Head of caudate nucleus (tissue), 42 donors: ENCODE results near the gene CRBN.

Source experiments
- DNase-seq, 42 donors: peaks; one replicate each; pipeline versions ENCODE4 v3.0.0 to v3.0.0-alpha.2; 2020 to 2021; ENCODE audit warnings: mixed read lengths in 7 of 42
- intact Hi-C: fragments of 100-400 bp; cut with DNase I; formaldehyde crosslinking; loops from one replicate; pipeline ENCODE4 v1.15.0; 2022

Gene CRBN

DNA sequence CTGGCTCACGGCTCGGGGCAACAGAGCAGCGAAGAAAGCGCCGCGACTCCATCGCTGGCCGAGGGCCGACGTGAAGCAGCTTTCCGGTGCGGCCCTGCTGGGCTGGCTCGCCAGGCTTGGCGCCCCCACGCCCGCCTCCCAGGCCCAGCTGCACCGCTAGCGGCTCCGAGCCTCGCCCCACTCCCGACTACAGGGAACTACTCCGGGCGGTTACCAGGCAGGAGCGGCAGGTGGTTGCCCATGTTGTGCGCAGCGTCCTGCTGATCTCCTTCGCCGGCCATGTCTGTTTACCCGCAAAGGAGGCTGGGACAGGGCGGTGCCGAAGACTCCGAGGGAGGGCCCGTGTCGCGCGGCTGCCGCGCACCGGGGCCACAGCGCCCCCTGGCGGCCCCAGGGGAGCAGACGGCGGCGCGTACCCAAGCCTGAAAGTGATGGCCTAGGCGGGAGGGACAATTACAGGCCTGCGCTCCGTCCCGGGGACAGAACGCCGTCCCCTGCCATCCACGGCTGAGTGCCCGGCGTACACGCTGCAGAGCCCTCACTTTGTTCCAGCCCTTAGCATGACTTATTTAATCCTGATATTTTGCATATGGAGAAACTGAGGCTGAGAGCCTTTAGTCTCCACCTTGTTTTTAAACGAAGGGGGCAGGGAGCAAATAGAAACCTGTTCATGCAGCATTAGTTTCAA, at the start of gene CRBN:
Gene CRBN, minus strand, starts transcription at position 285 of the 688 bp plus-strand sequence. Its CDS starts 4 bp downstream, at position 281.
- intact Hi-C loops: loop anchor here (5.0 kb wide), 1 partner anchor 52 kb away; the partner anchor contains the start of gene TRNT1
- peak; percentile 85 to 97 (median 94) for DNase-seq

DNA sequence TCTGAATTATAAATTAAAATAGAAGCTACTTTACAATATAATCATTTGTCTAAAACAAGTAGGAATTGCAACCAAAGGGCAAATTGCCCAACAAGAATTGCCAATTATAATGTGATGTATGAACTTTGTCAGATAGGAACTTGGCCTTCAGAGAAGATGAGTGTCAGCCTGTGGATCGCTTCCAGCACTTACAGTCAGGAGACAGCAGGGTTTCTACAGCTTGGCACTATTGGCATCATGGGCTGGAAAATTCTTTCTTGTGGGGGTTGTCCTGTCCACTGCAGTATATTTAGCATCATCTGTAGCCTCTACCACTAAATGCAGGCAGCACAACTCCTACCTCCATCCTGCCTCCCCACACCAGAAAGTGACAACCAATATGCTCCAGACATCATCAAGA, 48.1 kb upstream of the CRBN start:
- DNase-seq: no peak

DNA sequence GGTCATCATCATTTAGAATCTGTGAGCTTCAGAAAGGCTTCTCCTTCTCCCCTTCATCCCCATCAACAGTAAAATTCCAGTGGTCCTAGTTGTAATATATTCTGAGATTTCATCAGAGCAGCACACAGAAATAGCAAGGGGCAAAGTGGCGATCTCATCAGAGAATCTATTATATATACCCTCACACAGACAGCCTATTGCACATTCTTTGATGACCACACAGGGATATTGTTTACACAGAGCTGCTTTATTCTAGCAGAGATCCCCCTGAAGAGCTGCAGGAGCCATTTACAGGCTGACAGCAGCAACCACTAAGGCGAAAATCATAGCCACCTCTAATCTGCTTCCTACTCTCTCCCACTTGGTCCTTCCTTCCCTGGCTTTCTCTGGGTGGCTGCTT, 42.0 kb upstream of the CRBN start:
- no peak for DNase-seq
- intact Hi-C loops: no loop called here

More for the DNA sequence above, 48.1 kb upstream of the CRBN start:
- intact Hi-C loops: no loop called here

DNA sequence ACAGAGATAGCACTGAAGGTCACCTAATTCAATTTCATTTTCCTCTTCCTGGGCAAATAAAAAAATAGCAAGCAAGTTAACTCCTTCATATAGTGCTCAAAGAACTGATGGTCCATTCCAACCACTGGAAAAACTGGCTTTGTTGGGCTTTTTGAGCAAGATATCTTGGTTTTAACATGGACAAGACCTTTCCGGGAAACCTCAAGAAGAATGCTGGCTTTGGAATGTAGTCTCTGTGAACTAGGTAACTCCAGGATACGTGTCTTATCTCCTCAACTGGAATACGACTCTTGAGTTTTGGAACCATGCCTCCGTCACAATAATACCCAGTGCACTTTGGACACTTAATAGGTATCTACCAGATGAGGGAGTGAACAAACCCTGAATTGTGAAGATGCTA, 36.9 kb upstream of the CRBN start:
- DNase-seq: no peak
- intact Hi-C loops: no loop called here

DNA sequence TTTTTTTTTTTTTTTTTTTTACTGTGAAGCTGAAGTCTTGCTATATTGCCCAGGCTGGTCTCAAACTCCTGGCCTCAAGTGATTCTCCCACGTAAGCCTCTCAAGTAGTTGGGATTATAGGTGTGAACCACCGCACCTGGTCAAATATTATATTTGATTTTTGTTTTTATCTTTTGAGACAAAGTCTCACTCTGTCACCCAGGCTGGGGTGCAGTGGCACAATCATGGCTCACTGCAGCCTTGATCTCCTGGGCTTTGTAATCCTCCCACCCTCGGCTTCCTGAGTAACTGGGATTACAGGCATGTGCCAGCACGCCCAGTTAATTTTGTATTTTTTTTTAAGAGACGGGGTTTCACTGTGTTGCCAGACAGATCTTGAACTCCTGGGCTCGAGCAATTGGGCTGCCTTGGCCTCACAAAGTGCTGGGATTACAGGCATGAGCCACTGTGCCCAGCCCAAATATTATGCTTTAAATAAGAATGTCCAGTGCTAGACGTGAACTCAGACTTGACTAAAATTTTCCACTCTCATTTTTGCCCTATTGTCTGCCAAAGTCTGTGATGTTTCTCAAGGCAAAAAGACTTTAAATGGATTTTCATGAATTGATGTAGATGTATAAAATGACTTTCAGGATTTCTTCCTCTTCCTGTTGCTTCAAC, 33.4 kb upstream of the CRBN start:
- intact Hi-C loops: no loop called here
- no peak for DNase-seq

DNA sequence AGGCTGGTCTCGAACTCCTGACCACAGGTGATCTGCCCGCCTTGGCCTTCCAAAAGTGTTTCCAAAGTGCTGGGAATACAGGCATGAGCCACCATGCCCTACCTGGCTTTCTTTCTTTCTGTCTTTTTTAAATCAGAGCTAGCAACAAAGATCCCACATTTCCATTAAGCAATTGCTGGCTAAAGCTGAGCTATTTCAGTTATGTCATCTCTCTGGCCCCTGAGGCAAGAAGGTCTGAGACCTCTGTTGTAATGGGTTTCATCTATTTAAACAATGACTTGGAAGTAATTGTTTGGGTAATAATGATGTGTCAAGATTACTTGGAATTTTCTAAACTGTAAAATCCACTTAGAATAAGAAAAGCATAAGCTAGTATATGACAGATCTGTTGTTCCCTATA, 30.2 kb upstream of the CRBN start:
- DNase-seq: no peak
- intact Hi-C loops: loop anchor here (10.0 kb wide), 2 partner anchors 785 to 1085 kb away; no protein-coding TSS in a partner anchor

DNA sequence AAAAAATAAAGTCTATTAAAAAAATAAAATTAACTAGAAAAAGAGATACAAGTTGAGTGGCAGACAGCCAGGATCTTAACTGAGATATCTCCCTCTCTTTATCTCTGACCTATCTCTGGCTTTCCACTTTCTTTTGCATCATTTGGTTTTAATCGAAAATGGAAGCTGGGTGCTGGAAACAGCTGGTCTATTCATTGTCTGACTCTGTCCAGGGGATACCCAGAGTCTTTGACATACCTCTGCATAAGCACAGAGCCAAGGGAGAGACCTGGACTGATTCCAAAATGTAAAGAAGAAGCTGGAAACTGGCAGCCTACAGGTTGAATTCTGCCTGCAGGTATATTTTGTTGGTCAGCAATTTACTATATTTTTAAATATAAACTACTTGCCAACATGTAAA, 29.6 kb upstream of the CRBN start:
- intact Hi-C loops: loop anchor here (10.0 kb wide), 2 partner anchors 786 to 1086 kb away; no protein-coding TSS in a partner anchor
- DNase-seq: no peak

DNA sequence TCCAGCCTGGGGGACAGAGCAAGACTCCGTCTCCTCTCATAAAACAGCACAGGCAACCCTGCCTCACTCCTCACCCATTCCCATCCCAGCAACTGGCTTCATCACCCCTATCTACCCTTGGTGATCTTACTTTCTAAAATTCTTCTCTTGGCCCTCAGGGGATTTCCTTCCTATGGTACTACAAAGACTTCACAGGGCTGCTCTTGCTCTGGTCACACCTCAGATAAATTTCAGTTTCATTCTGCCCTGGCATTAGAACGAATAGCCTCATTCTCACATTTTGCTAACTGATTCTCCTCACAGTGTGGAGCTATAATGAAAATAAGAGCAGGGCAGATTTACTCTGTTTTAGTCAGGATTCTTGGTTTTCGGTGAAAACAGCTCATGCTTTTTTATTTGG, 22.1 kb upstream of the CRBN start:
- intact Hi-C loops: loop anchor here (10.0 kb wide), 2 partner anchors 793 to 1093 kb away; no protein-coding TSS in a partner anchor
- DNase-seq: no peak

DNA sequence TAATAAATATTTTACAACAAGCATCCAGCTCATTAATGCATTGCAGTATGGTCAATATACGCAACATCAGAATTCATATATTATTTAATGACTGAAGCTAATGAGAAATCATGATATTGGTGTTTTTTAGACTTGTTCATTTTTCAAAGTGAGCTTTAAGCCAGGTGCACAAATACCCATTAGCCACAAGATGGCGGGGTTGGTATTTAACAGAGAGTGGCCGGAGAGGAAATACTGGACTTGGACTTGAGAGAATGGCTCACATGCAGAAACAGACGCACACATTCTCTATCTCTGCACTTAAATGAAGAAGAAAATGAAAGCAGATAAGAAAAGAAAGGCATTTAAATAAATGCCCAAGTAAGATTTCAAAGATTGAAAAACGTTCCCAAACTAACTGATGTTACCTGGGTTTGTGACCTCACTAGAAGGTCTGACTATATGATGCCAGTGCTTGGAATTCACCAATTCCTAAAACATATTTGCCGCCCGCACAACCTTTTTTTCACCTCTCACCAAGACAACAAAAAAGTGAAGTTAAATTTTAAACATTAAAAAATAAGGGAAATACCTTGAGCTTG, 21.2 kb upstream of the CRBN start:
- peak in 38 of 42 donors; percentile 18 to 85 (median 56) for DNase-seq
- intact Hi-C loops: loop anchor here (10.0 kb wide), 2 partner anchors 794 to 1094 kb away; no protein-coding TSS in a partner anchor

DNA sequence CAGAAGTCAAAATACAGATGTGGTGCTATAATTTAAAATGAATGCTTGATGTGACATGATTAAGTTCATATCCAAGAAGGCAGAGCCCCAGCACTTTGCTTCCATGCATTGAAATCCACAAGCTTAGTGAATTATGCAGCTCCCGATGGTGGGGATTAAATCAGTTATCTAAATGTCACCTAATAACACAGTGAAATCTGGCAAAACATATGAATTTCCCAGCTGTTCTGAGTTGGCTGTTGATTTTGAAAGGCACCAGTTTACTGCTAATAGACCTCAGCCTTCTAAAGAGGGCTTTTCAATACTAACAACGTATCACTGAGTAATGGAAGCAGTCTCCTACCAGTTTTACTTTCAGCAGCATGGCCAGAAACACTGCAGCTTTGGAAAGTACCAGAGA, 19.8 kb upstream of the CRBN start:
- intact Hi-C loops: no loop called here

DNA sequence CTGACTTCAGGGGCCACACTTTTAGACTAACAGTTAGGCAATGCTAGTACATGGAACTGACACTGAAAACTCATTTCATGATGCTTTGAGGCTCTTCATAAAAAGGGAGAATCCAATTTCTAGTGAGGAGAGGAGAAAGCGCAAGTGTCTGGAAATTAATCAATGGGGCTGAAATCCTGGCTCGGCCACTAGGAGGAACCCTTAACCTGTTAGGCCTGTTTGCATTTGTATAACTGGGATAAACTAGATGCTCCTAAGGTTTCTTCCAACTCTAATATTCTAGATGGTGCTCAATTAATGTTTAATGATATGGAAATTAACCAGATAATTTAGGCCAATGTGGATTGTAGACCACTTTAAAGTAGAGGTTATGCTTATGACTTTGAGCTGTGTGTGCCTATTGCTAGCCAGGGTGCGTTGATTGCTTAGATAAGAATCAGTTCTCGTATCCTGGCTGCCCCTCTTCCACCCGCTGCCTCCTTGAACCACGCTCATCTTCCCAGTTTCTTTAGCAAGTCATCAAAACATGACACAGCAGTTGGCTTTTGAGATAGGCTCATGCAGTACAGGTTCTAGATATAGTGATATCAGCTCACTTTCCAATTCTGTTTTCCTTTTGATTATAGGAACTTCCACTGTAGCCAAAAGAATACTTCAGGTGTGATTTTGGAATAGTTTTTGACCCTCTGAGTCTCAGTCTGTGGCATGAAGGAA, 16.8 kb upstream of the CRBN start:
- intact Hi-C loops: no loop called here
- DNase-seq: peak in 19 of 42 donors; percentile 10 to 67 (median 29)

More for the DNA sequence above, 19.8 kb upstream of the CRBN start:
- DNase-seq: no peak

DNA sequence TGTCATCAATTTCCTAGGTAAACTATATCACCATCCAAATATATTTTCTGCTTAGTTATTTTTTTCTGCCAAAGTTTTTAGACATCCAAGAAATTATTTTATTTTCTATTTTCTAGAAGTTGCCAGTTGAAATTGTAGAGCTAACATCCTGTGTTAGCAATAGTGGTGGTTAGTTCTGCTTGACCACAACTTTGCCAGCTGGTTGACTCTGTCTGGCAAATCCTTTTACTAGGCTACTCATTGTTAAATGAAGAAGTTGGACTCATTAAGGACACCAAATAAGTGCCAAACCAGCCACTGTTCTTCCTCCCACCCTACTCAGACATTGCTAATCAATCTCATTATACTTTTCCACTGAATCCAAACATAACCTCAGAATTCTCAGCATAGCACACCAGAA, 15.4 kb upstream of the CRBN start:
- DNase-seq: no peak
- intact Hi-C loops: no loop called here

DNA sequence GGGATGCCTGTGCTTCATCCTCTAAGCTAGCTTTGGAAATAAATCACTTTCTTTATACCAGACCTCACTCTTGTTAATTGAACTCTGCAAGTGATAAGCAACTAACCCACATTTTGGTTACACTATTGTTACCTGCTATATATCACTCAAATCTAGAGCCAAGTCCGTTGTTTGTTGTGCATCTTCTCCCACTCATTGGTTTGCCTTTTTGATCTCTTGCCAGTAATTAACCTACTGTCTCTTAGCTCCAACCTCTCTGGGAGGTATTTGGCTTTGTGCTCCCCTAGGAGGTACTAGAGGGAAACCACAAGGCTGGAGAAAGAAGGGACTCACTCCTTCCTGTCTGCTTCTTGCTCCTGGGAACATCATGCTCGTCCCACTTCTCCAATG, 12.8 kb upstream of the CRBN start:
- DNase-seq: no peak
- intact Hi-C loops: no loop called here

DNA sequence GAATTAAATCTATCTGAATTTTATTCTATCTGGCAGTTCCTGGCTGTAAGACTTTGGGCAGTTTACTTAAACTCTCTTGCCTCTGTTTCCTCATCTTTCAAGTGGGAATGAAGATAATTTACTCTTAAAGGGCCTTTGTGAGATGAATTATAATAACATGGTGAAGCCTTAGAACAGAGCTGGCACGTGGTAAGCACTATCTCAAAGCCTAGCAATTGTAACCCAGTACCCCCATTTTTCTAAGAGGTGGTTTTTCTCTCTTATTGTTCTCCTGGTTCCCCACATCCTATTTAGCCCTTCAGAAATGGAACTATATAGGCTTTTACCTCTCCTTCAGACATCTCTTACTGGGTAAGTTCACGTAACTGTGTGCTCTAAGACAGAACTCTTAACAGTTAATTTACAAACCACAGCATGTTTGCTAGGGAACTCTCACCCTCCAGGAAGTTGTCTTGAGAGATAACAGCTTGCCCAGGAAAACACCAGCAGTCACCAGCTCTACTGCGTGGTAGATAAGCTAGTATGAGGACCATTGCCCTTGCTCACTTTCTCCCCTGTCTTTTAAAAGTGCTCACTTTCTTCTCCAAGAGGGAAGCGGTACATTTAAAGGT, 12.3 kb upstream of the CRBN start:
- no peak for DNase-seq
- intact Hi-C loops: no loop called here

DNA sequence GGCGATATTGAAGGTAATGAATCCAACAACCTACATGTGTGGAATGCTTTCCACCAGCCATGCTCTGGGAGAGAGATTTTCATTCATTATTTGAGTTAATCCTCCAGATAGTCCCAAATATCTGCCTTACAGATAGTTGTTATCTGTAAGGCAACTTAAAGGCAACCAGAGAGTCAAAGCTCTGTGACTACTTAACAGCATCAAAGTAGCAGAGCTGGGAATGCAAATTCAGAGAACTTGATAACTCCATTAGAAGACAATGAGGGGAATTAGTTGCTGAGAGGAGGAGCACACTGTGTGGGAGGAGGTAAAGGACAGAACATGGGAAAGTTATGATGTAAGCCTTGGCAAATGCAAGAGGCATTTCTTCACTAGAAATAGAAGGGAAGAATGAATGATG, 10.5 kb upstream of the CRBN start:
- no peak for DNase-seq
- intact Hi-C loops: no loop called here

DNA sequence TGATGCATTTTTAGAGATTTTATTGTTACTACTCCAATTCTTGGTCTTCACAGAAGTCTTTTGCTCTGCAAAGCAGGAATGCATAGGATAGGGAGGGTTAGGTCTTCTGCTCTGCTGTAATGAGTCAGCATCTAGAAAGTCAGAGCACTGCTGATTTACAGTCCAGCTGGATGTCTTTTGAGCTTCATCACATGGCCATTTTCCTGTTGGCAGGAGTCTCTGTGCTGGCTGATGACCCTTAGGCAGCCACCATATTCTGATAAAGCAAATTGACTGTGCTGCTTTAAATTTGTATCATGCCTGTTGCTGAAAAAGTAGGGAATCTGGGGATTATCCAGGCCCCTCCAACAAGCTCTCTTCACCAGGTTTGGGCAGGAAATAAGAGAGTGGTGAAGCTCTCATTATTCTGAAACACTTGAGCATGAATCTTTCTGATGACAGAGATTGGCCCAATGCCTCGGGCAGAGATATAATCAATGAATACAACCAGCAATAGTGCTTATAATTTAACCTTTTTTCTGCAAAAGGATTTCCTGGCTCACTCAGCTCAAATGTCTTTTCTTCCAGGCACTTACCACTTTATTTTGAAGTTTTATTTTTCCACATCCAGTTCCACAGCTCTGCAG, 9.7 kb upstream of the CRBN start:
- intact Hi-C loops: no loop called here
- DNase-seq: no peak

DNA sequence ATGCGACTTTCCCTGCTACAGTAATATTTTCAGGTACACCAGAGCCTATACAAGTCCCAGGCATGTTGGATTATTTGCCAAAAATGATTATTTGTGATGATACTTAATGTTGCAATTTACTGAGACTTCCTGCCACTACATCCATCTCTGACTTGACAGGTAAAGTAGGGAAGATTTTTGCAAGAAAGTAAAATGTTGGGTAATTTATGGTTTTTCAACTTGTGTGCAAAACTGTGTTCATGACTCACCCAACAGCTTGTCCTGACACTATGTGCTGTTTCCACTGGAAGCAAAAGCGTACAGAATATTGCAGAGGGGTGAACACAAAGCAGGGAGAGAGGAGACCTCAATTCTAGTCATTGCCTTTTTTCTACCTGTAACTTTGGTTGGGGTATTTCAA, 5.4 kb upstream of the CRBN start:
- intact Hi-C loops: no loop called here
- DNase-seq: no peak

DNA sequence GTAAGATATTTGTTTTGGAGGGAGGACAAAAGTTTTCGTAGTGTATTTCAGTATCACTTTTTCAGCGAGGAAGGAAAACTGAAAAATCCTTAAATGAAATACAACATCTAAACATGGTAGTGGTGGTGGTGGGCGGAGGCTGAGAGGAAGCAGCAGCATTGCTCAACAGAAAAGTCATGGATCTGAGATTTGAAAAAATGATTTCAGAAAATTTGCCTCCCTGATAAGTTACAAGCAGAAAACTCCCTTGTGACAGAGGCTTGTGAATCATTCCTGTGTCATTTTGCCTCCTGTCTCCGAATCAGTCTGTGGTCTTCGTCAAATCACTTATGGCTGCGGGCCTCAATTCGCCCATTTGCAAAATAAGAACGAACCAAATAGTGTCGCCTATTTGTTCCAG, 965 bp upstream of the CRBN start:
- DNase-seq: peak in 2 of 42 donors; percentile 14 to 32
- intact Hi-C loops: no loop called here
